Left renal cortex interstitium (tissue), 4 donors: ENCODE measurements around the gene GPC5. TPM values are rescaled to one million over a fixed set of nuclear protein-coding genes. Genes with fewer than 3 reads are reported as not detected.

Experiments used
- DNase-seq, 4 donors: peaks; one replicate each; pipeline ENCODE4 v3.0.0-alpha.2; 2013; ENCODE audit warnings: low read depth in 4 of 4, low spot score in 2 of 4, missing footprints in 1 of 4
- polyA plus RNA-seq, 4 donors: library from polyadenylated mRNA; unstranded; fragments of 120-200 nt; gene quantifications; one replicate each; pipeline ENCODE4 v1.2.1, GENCODE V29; 2013; ENCODE audit not compliant: insufficient read length in 4 of 4

Gene GPC5
- polyA plus RNA-seq, 4 donors, result 3.1 to 8.6 (median 3.8) TPM

- DNase-seq, result no peak
These were observed 52.5 kb downstream of the GPC5 start for GRCh38 chr13:91450913-91451312.

- DNase-seq, result no peak
These were observed 56.2 kb downstream of the GPC5 start for GRCh38 chr13:91454666-91455065.

- DNase-seq, result no peak
These were observed 58.4 kb downstream of the GPC5 start for GRCh38 chr13:91456837-91457236.

GRCh38 chr13:91459485-91459884, 61.1 kb downstream of the GPC5 start:
- DNase-seq, result no peak

GRCh38 chr13:91464336-91464735, 65.9 kb downstream of the GPC5 start:
- DNase-seq, result no peak

- DNase-seq, result no peak
These were observed 68.8 kb downstream of the GPC5 start for GRCh38 chr13:91467236-91467635.

- no peak for DNase-seq
These were observed 69.9 kb downstream of the GPC5 start for GRCh38 chr13:91468301-91468700.

GRCh38 chr13:91470084-91470621, 71.7 kb downstream of the GPC5 start:
- no peak for DNase-seq

GRCh38 chr13:91470681-91471080, 72.3 kb downstream of the GPC5 start:
- no peak for DNase-seq

- DNase-seq, result no peak
These were observed 84.0 kb downstream of the GPC5 start for GRCh38 chr13:91482427-91482826.

- DNase-seq, result peak in 2 of 4 donors; percentile 2 to 8
These were observed 93.6 kb downstream of the GPC5 start for GRCh38 chr13:91491980-91492379.

- DNase-seq, result no peak
These were observed 95.0 kb downstream of the GPC5 start for GRCh38 chr13:91493442-91493841.

- DNase-seq, result no peak
These were observed 99.9 kb downstream of the GPC5 start for GRCh38 chr13:91498298-91498697.

- DNase-seq, result no peak
These were observed 105.8 kb downstream of the GPC5 start for GRCh38 chr13:91504216-91504615.

GRCh38 chr13:91506759-91507158, 108.3 kb downstream of the GPC5 start:
- no peak for DNase-seq

- DNase-seq, result no peak
These were observed 111.6 kb downstream of the GPC5 start for GRCh38 chr13:91510058-91510457.

GRCh38 chr13:91513790-91514189, 115.4 kb downstream of the GPC5 start:
- no peak for DNase-seq

GRCh38 chr13:91516799-91517198, 118.4 kb downstream of the GPC5 start:
- no peak for DNase-seq

- DNase-seq, result no peak
These were observed 122.5 kb downstream of the GPC5 start for GRCh38 chr13:91520952-91521351.

GRCh38 chr13:91523116-91523515, 124.7 kb downstream of the GPC5 start:
- DNase-seq, result no peak

- DNase-seq, result no peak
These were observed 128.2 kb downstream of the GPC5 start for GRCh38 chr13:91526543-91527033.

GRCh38 chr13:91529739-91530482, 131.5 kb downstream of the GPC5 start:
- no peak for DNase-seq
